Measurements from ENCODE around the gene HNRNPDL. TPM values are rescaled to one million over a fixed set of nuclear protein-coding genes. Genes with fewer than 3 reads are reported as not detected.

The HNRNPDL gene

Small RNA genes within 50 kb of the gene (small RNA-seq; reads per million reads assigned to genes)
- gene RF00150 (ENCODE audit: insufficient read depth): not detected
